ENCODE measurements around the gene BMPR1A.

GRCh38 chr10:86798025-86798424, 41.6 kb downstream of the BMPR1A start:
- TF ChIP-seq POLR2AphosphoS5 (IDR thresholded peaks at IDR 0.05; ENCODE audit: low read depth) (no peak), CTCF (conservative IDR thresholded peaks at IDR 0.05; ENCODE audit: low read depth in 2 of 2) (no peak), EZH2 (IDR thresholded peaks at IDR 0.05; ENCODE audit: low read depth, unreplicated experiment) (no peak), EZH2phosphoT487 (IDR thresholded peaks at IDR 0.05; ENCODE audit: unreplicated experiment) (no peak)
